HG03108 (cell line): ENCODE measurements around the gene RAB11FIP4.

Source experiments
- ATAC-seq: cut with Tn5 transposase; IDR thresholded peaks from one replicate; pipeline ENCODE4 v1.9.1; 2021; ENCODE audit warnings: moderate library complexity; ENCODE audit not compliant: unreplicated experiment

RAB11FIP4 gene

DNA sequence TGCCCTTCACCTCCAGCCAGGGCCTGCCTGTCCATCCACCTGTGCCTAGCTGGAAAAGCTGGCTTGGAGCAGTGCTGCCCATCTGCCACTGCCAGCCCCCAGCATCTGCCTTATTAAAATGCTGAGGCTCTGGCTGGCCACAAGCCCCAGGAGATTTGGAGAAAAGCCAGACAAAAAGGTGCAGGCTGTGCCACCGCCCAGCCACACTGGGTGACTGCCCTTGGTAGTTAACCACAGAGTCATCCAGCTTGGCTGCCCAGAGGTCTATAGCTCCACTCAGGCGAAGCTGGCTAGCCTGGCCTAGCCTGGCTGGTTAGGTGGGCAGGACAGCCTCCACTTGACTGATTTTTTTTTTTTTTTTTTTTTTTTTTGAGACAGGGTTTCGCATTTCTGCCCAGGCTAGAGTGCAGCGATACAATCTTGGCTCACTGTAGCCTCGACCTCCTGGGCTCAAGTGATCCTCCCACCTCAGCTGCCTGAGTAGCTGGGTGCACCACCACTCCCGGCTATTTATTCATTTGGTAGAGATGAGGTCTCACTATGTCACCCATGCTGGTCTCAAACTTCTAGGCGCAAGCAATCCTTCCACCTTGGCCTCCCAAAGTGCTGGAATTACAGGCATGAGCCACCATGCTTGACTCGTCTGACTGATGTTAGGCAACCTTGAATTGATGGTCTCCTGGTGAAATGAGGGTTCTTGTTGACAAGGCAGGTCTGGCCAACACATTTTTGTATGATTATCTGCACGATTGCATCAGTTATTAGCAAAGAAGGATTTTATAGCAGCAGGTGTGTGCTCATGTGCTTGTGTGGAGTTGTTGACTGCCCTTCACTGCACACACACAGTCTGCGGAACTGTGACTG lies 103.8 kb downstream of the RAB11FIP4 start:
- no peak for ATAC-seq

DNA sequence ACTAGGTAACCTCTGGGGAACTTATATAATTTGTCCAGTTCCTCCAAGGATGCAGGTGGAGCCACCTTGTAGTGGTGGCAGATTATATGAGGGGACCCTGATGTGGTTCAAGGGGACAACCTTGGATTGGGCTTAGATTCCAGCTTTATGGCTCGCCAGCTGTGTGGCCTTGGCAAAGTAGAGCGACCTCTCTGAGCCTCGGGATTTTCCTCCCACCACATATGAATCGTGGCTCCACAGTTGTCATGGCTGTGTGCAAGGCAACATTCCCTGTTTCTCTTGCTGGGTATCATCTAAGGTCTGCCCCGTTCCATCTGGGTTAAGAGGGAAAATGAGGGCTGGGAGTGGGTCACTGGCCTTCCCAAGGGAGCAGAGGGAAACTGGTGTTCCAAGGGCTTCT lies 104.6 kb downstream of the RAB11FIP4 start:
- no peak for ATAC-seq

DNA sequence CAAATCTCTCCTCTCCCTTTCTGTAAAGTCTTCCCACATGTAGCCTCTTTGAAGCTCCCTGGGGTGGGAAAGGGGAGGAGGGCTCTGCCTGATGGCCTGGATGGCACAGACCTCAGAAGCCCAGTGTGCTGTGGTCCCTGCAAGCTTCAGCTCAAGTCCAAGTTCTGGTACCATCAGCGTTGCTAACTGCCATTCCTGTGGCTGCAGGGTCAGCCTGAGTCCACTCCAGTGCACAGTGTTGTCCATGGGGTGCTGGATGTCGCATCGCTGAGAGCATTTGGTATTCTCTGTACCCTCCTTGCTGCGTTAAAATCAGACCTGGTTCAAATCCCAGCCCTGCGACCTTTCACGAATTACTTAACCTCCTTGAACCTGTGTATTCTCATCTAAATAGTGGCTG lies 105.1 kb downstream of the RAB11FIP4 start:
- ATAC-seq, result no peak

DNA sequence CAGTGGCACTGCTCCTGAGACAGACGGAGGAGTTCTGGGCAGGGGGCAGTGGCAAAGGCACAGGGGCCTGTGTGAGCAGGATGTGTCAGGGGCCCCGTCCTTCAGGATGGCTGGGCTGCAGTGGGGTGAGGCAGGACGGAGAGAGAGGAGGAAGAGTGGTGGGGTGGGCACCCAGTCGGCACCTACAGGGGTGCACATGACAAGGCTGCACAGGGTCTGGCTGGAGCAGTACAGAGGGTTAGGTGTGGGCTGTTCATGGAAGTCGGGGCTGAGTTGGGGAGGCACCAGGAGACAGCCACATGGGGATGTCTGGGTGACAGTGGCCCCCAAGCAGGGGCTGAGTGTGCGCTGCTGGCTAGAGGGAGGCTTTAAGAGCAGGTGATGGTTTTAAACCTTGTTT lies 106.0 kb downstream of the RAB11FIP4 start:
- no peak for ATAC-seq

DNA sequence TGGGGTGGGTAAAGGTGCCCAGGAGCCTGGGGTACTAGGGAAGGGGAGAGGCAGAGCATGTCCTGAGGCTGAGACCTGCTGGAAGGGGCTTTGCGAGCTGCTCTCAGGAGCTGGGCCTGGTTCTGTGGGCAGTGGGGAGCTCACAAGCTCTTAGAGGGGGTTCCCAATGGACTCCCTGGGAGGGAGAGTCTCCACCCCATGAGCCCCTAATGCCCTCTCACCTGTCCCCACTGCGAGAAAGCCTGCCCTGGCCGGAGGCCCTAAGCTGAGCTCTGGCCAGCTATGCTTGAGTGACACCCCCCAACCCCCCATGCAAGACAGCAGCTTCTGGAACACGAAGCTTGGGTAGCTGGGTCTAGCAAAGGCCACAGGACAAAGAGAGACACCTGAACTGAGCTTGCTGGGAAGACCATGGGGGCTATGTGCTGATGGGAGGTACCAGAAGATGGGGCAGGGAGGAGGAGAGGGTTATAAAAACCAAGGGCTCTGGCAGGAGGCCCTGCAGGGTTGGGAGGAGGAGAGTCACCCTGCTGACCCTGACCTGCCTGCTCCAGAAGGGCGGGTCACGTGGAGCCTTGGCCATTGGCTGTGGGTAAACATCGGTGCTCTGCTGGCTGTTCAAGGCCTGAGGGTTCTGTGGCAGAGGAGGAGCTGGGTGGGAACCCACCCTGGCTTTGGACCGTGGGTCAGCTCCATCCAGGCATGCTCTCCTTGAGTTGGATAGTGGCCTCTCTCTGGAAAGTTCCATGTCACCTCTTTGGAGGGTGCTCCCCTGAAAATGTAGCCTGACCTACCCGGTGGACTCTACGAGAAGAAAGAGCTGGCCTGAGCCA lies 106.7 kb downstream of the RAB11FIP4 start:
- no peak for ATAC-seq

DNA sequence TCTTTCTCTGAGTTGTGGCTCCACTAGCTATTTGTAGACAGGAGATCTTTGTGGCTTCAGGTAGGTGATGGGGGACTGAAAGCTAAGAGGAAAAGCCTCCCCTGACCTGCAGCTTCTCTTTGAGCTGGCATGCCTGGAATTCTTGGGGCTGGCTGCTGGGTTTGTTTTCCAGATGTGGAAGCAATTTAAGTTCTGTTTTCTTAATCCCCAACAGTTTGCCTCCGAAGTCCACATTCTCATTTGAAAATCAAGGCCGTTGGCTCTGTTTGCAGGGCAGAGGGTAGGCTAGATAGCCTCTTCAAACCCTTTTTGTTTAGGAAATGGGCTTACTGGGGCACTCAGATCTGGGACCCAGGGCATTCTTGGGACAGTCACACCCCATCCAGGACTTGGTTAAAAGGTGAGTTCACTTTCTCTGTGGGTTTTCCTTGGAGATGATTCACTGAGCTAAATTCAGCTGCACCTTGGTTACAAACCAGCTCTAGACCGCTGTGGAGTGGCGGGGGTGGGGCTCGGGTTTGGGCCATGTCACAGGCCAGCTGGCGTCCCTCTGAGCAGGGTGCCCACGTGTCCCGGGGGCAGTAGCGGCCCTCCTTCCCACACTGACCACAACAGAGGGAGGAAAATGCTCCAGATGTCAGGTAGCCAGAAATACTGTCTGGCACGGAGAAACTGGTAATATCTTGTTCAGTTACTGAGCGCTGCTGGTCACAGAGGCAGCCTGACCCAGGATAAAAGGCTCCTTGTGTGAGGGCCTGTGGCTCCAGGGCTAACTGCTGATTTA lies 108.5 kb downstream of the RAB11FIP4 start:
- no peak for ATAC-seq

DNA sequence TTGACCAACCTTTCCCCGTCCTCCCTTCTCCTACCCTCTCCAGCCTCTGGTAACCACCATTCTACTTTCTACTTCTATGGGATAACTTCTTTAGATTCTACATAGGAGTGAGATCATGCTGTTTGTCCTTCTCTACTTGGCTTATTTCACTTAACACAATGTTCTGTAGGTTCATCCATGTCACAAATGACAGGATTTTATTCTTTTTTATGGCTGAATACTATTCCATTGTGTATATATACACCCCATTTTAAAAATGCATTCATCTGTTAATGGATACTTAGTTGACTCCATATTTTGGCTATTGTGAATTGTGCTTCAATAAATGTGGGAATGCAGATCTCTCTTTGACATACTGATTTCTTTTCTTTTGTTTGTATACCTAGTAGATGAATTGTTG lies 115.0 kb downstream of the RAB11FIP4 start:
- ATAC-seq, result no peak

DNA sequence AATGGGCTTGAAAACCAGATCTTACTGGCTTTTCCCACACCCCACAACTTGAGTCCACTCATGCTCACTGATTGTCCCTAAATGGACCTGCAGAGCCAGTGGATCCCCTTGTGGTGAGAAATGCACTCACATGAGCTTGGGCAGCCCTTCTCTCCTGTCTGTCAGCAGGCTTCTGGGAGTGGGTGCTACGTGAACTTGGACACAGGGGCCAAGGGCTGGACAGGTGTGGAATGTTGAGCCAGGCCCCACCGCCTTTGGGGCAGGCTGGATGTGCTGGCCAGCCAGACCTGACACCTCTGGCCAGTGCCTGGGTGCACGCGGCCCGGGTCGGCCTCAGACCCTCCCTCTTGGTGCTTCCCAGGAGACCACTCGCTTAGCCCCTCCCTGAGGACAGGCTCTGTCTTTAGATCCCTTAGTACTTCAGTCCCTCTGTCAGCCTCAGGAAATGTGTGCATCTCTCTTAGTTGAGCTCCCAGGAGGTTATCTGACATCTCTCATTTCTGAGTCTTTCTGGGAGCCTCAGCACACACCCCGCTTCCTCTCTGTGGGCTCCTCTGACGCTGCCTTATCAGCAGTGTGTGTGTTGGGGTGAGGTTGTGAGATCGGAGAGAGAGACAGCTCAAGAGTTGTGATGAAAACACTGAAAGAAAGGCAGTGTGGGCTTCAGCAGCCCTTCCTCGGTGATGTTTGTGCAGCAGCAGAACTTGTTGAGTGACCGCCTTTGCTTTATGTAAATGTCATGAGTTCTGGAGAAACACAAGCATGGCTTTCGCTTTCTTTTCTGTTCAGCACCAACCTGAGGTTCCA lies 117.0 kb downstream of the RAB11FIP4 start:
- no peak for ATAC-seq

DNA sequence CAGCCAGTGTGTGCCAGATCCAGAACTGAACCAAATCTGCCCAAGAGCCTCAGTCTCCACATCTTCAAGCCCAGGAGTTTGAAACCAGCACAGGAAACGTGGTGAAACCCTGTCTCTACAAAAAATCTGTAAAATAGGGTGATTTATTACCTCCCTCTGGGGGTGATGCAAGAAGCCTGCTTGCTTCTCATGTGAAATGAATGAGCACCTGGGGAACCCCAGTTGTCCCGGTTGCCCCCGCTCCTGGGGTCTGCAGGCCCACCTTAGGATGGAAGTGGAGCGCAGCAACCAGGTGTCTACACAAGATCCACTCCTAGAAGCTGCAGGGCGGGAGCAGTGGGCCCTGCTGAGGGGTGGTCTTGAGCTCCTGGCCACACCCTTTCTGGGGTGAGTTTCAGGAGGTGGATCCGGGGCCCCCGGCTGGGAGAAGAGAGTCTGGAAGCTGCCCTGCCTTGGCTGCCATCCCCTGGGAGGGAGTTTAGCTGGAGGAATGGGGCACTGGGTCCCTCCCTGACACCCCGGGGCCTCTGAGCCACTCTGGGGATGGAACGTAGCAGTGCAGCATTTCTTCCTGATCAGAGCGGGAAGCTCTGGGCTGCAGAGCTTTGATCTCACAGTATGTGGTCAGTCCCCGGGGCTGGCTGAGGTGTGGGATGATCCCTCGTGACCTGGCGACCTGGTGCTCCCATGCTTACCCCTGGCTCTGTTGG lies 117.8 kb downstream of the RAB11FIP4 start:
- ATAC-seq, result no peak

DNA sequence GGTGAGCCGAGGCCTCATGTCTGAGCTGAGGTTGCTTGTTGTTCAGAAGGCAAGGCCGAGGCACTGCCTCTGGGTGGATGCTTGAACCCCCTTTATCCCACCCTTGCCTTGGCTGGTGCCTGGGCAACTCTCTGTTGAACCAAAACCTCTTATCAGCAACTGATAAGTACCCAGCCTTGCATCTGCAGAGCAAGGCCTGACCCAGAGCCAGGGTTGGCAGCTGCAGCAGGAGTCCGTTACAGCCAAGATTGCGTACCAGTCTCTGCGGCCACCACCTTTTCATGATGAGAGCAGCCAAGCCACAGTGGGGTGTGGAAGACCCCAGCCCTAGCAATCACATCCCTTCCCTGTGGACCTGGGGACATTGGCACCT lies 118.3 kb downstream of the RAB11FIP4 start:
- no peak for ATAC-seq

DNA sequence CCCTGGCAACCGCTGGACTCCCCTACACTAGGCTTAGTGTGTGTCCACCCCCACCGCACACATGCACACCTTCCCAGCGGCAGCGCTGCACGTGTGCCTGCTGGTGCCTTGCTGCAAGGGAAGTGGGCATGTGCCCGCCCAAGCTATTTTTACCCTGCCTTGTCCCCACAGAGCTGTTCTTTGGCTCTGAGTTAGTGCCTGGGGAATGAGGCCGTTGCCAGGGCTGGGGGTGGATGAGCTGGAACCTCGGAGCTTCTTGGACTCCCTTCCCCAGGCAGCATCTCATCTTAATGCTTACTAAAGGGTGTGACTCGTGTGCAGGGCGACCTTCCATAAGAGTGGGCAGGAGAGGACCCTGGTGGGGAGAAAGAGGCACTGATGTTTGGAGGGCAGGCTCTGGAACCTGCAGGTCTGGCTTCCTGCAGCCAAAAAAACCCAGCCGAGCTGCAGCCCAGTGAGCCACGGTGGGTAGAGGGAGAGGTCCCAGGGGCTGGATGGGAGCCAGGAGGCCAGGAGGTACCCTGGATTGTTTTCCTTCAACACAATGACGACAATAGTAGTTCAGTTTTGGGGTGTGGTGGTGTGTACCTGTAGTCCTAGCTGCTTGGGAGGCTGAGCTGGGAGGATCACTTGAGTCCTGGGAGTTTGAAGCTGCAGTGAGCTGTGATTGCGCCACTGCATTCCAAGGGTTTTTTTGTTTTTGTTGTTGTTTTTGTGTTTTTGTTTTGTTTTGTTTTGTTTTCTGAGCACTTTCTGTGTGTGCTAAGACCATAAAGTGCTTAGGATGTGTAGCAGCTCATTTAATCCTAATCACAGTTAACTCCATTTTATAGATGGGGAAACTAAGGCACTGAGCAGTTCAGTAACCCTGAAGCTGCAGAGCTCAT lies 119.1 kb downstream of the RAB11FIP4 start:
- ATAC-seq, result no peak

DNA sequence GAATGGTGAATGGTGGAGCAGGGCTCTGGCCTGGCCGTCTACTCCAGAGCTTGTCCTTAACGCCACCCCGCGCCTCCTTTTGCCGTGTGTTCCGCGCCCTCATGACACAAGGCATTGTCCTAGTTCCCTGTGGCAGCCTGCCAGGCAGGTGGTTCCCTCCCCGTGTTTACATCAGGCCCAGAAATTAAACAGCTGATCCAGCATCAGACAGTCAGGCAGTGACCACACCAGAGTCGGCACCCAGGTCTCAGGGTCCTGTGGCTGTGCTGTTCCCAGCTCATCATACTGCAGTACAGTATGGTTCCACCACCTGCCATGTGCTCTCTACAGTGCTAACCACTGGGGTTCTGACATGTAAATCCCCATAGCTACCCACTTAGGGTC lies 119.7 kb downstream of the RAB11FIP4 start:
- no peak for ATAC-seq

DNA sequence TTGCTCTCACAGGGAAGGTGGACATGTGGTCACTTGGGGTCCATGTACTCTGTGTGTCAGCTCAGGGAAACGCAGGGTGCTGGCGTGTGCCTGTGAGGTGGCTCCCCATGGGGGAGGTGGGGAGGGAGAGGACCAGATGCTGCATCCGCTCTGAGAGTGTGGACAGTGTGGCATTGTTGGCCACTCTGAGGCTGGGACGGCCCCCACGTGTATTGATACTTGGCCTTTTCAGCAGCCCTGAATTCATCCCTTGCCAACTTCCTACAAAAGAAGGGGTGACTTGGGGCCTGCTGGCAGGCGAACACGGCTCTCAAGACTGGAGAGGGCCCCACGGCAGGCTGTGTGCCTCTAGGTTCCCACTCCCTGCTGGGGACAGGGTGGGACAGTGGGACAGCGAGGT lies 120.1 kb downstream of the RAB11FIP4 start:
- no peak for ATAC-seq

DNA sequence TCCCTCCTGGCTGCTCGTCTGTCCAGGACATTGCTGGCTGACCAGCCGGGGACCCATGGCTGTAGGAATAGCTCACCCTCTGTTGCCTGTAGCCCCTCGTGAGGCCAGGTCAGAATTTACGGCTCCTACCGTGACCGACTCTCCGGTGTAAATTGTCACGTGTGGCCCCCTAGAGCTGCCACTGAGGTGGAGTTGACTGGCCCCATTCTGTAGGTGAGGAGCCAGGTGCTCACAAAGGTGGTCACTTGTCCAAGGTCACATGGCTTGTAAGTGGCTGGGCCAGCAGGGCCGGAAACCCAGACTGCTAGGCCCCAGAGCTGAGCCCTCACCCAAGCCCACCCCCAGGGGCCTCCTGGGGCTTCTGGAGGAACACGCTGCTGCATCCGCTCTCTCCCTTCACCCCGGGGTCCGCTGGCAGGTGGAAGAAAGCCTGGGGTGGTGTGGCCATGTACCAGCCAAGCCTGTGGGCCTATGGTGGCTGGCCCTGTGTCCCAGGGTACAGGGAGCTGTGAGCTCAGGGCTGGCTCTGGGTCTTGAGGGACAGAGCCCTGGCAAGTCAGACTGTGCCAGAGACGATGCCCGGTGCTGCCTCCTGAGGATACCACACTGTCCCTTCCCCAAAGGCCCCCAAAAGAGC lies 120.7 kb downstream of the RAB11FIP4 start:
- ATAC-seq, result no peak

DNA sequence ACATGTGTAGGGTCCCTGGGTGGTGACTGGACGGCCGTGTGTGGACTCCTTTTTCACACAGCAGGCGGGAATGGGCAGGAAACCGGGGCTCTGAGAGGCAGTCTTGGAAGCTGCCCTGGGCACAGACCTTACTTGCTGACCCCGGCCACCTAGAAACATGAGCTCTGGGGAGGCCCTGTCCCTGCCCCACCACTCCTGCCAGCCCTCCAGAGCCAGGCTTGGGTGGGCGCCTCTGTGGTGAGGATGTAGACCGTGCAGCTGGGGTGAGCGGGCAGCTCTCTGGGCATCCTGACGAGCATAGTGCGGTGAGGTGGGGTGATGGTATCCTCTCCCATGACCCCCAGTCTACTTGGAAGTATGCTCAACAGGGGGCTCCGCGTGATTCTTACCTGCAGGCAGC lies 121.3 kb downstream of the RAB11FIP4 start:
- no peak for ATAC-seq

DNA sequence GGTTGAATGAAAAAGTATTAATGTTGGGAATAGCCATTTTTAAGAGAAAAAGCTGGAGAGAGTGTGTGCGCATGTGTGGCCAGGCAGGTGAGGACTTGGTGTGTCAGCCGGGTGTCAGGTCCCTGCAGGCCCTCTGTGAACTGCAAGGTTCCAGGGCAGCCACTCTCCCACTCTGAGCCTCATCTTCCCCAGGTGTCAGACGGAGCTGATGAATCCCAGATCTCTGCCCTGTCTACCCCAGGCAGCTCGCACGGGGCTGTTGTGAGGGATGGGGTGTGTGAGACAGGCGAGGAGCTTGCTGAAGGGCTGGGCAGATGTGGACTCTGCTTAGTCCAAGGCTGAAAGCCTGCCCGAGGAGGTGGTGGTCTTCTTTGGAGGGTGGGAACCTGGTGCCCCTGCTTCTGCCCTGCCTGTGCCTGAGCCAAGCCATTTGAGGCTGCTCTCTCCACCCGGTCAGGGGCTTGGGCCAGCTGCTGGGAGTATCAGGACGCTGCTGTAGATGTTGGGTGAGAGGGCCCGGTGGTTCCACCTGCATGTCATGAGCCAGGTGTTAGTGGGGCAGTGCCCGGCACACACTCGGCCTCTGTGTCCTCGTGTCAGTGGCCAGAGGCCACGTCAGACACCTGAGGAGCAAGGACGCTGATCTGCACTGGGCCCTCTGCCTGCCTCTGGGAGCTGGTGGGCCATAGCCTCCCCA lies 122.4 kb downstream of the RAB11FIP4 start:
- ATAC-seq, result no peak

DNA sequence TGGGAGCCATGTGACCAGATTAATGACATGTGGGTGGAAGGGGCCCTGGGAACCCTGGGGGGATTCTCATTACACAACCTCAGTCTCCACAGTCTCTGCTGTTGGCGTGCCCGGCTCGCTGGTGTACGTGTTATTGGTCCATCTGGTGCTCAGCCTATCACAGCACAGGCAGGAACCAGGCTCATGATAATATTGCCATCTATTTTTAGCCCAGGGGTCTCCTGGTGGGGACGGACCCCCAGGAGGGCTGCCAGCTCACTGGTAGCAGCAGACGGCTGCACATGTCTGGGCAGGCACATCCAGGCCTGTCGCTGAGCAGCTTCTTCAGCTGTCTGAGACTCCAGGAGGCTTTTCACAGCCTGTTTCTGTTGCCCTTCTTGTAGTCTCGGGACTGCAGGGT lies 123.8 kb downstream of the RAB11FIP4 start:
- no peak for ATAC-seq

DNA sequence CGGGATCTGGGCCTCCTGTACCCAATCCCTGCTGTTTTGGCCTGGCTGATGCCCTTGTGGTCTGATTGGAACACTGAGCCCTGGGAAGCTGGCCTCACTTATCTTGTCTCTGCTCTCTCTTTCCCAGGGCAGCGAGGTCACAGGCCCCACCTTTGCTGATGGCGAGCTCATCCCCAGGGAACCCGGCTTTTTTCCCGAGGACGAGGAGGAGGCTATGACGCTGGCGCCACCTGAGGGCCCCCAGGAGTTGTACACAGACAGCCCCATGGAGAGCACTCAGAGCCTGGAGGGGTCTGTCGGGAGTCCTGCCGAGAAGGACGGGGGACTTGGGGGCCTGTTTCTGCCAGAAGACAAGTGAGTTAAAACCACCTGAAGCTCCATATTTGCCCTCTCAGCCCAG lies 126.0 kb downstream of the RAB11FIP4 start:
- no peak for ATAC-seq
